ENCODE measurements around the gene CACTIN. TPM values are rescaled to one million over a fixed set of nuclear protein-coding genes. Genes with fewer than 3 reads are reported as not detected.
A peak's percentile ranks its signal among the peaks of the same experiment; 100 is the strongest.

Gene CACTIN
- total and polyA plus RNA-seq, 10 donors, result 10.8 to 27.1 (median 21.8) TPM

- intact Hi-C loops (cut with DNase I; ENCODE audit: low total_unique reads), result loop anchor here (2.0 kb wide), 1 partner anchor 33 kb away; no protein-coding TSS in a partner anchor
- peaks cover 17 to 59% (median 37%) of the 10 kb centered on the region in 6 donors for H3K4me1 ChIP-seq
- TF ChIP-seq POLR2AphosphoS5 (IDR thresholded peaks at IDR 0.05), result peak in 2 of 3 donors; percentile 55 to 64
- peak; percentile 91 to 98 (median 98) for TF ChIP-seq CTCF (IDR thresholded peaks at IDR 0.05 in 8 of 11, conservative IDR thresholded peaks at IDR 0.05 in 3 of 11)
- no peak for TF ChIP-seq POLR2A (IDR thresholded peaks at IDR 0.05)
- H3K4me3 ChIP-seq, result peak overlapping the region in 4 of 8 donors; percentile 3 to 43 (median 8)
- H3K27me3 ChIP-seq (replicated peaks in 1 of 7), result peaks cover 0 to 7% (median 0%) of the 10 kb centered on the region in 7 donors
- H3K27ac ChIP-seq, result peak overlapping the region in 4 of 8 donors; percentile 19 to 79 (median 60)
- H3K9me3 ChIP-seq, result no peaks in the 10 kb centered on the region
- DNase-seq, result peak; percentile 93
- 39 to 46% (median 43%) methylated on average over 33 to 40 of the region's 40 CpGs for WGBS, 5 donors
- H3K36me3 ChIP-seq, result peaks cover 0 to 88% (median 25%) of the 10 kb centered on the region in 6 donors
Observed at GRCh38 chr19:3665681-3666544, 39.3 kb upstream of the CACTIN start.

GRCh38 chr19:3664879-3665642, 38.5 kb upstream of the CACTIN start:
- no peak for DNase-seq

GRCh38 chr19:3663838-3664237, 37.2 kb upstream of the CACTIN start:
- Histone ChIP-seq H3K36me3 (peaks cover 0 to 95% (median 37%) of the 10 kb centered on the region in 6 donors), H3K9me3 (no peaks in the 10 kb centered on the region)
- TF ChIP-seq POLR2A (IDR thresholded peaks at IDR 0.05) (no peak), POLR2AphosphoS5 (IDR thresholded peaks at IDR 0.05) (no peak), CTCF (IDR thresholded peaks at IDR 0.05 in 8 of 11, conservative IDR thresholded peaks at IDR 0.05 in 3 of 11) (no peak)

More at GRCh38 chr19:3664879-3665642, 38.5 kb upstream of the CACTIN start:
- Histone ChIP-seq H3K4me1 (peaks cover 10 to 57% (median 32%) of the 10 kb centered on the region in 6 donors), H3K27ac (peak overlapping the region in 4 of 8 donors; percentile 19 to 79 (median 60)), H3K27me3 (replicated peaks in 1 of 7) (no peaks in the 10 kb centered on the region), H3K9me3 (no peaks in the 10 kb centered on the region), H3K4me3 (peak overlapping the region in 4 of 8 donors; percentile 3 to 43 (median 8)), H3K36me3 (peaks cover 0 to 95% (median 27%) of the 10 kb centered on the region in 6 donors)
- 70 to 86% (median 82%) methylated on average over 13 to 19 of the region's 19 CpGs for WGBS, 5 donors
- intact Hi-C loops (cut with DNase I; ENCODE audit: low total_unique reads), result loop anchor here (2.0 kb wide), 1 partner anchor 34 kb away; no protein-coding TSS in a partner anchor
- no peak for TF ChIP-seq CTCF (IDR thresholded peaks at IDR 0.05 in 8 of 11, conservative IDR thresholded peaks at IDR 0.05 in 3 of 11)

More at GRCh38 chr19:3663838-3664237, 37.2 kb upstream of the CACTIN start:
- 93 to 96% (median 95%) methylated on average over 18 of the region's 18 CpGs for WGBS, 5 donors
- Histone ChIP-seq H3K4me3 (no peak overlapping the region), H3K4me1 (peaks cover 8 to 55% (median 30%) of the 10 kb centered on the region in 6 donors), H3K27me3 (replicated peaks in 1 of 7) (no peaks in the 10 kb centered on the region), H3K27ac (no peak overlapping the region)
- intact Hi-C loops (cut with DNase I; ENCODE audit: low total_unique reads), result loop anchor here (2.0 kb wide), 1 partner anchor 35 kb away; no protein-coding TSS in a partner anchor
- DNase-seq, result no peak
